ENCODE results near the gene MRPL57. TPM values are rescaled to one million over a fixed set of nuclear protein-coding genes. Genes with fewer than 3 reads are reported as not detected.

MRPL57 gene
- 17.4 to 25.6 TPM (median 24.4 TPM) in 5 replicates for total RNA-seq (2022; extraction: Qiagen RNA extraction)

DNA sequence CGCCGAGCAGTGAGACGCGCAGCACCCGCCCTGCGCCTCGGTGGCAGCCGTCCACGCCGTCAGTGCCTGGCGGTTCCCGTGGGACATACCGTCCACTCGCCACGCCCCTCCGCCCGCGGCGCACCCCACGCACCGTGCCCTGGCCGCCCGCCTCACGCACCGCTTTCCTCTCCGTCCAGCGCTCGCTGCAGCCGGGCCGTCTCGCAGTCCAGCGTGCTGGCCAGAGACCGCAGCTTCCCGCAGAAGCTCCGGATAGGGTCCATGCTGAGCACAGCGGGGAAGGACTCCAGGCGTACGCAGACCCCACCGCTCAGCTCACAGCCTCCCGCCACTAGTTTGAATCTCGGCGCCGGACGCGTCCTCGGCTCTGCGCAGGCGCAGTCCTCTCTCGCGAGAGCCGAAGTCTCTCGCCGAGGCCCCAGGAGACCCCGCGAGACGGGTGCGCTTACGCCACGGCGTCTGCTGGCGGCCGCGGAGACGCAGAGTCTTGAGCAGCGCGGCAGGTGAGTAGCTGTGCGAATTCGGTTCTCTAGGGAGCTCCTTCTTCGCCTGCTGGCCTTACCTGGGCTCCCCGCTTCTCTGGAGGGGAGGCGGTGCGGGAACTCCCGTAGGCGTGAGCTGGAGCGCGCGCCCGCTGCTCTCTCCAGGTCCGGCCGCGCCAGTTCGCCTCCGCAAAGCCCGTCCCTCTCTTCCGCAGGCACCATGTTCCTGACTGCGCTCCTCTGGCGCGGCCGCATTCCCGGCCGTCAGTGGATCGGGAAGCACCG is at the start of gene MRPL57, which contains the start of gene SKA3:
TSS of gene MRPL57 (plus strand) at position 444 of the 767 bp plus-strand sequence. CDS start at position 703, 259 bp downstream.
TSS of gene SKA3 (minus strand) at position 338 of the 767 bp plus-strand sequence. CDS start at position 263, 75 bp downstream.

Other genes with a start within 250 kb of the MRPL57 start
- gene LATS2, start 115.1 kb upstream of the MRPL57 start, total RNA-seq (2022; extraction: Qiagen RNA extraction) = 10.7 to 12.2 TPM (median 11.2 TPM) in 5 replicates
- 89.4 to 175 TPM (median 152 TPM) in 5 replicates for gene SAP18, start 36.5 kb upstream of the MRPL57 start, total RNA-seq (2022; extraction: Qiagen RNA extraction)
- gene SKA3, start 106 bp upstream of the MRPL57 start, total RNA-seq (2022; extraction: Qiagen RNA extraction) = 12.7 to 14.9 TPM (median 14.0 TPM) in 5 replicates

All from A549 treated with Hydrocortisone at 1 μM for 4 hours (cell line).